ENCODE results near the gene DNAH2.

DNA sequence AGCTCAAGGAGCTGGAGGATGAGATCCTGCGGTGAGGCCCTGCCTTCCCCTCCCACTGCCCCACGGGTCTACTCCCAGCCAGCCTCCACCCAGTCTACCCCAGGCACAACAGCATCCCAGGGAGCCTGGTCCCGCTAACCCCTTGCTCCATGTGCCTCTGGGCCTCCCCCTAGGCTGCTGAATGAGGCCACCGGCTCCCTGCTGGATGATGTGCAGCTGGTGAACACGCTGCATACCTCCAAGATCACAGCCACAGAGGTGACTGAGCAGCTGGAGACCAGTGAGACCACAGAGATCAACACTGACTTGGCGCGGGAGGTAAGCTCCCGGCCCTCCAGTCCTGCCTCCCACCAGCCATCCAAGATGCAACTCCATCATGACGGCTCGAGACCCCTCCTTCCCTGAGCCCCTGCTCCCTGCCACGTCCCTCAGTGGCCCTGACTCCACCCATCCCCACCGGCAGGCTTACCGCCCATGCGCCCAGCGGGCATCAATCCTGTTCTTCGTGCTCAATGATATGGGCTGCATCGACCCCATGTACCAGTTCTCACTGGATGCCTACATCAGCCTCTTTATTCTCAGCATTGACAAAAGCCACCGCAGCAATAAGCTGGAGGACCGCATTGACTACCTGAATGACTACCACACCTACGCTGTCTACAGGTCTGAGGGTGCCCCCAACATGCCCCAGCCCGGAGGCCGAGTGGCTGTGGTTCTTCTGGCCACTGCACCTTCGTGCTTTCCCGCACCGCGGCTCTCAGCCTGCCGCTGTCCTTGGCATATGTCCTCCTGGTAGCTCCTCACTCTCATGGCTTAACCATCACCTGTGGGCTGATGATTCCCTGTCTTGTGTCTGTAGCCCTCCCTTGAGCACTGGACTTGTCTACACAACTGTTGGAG, 101.5 kb downstream of the DNAH2 start:
- no peak for TF ChIP-seq EP300 (conservative IDR thresholded peaks at IDR 0.05; ENCODE audit: poor library complexity, severe bottlenecking)
- TF ChIP-seq EZH2 (IDR thresholded peaks at IDR 0.05; ENCODE audit: borderline replicate concordance, insufficient read depth, low read length, poor library complexity, severe bottlenecking), result no peak
- no peak for TF ChIP-seq RAD21 (conservative IDR thresholded peaks at IDR 0.05)
- TF ChIP-seq POLR2AphosphoS5 (IDR thresholded peaks at IDR 0.05), result no peak
- TF ChIP-seq, protein P1, sequence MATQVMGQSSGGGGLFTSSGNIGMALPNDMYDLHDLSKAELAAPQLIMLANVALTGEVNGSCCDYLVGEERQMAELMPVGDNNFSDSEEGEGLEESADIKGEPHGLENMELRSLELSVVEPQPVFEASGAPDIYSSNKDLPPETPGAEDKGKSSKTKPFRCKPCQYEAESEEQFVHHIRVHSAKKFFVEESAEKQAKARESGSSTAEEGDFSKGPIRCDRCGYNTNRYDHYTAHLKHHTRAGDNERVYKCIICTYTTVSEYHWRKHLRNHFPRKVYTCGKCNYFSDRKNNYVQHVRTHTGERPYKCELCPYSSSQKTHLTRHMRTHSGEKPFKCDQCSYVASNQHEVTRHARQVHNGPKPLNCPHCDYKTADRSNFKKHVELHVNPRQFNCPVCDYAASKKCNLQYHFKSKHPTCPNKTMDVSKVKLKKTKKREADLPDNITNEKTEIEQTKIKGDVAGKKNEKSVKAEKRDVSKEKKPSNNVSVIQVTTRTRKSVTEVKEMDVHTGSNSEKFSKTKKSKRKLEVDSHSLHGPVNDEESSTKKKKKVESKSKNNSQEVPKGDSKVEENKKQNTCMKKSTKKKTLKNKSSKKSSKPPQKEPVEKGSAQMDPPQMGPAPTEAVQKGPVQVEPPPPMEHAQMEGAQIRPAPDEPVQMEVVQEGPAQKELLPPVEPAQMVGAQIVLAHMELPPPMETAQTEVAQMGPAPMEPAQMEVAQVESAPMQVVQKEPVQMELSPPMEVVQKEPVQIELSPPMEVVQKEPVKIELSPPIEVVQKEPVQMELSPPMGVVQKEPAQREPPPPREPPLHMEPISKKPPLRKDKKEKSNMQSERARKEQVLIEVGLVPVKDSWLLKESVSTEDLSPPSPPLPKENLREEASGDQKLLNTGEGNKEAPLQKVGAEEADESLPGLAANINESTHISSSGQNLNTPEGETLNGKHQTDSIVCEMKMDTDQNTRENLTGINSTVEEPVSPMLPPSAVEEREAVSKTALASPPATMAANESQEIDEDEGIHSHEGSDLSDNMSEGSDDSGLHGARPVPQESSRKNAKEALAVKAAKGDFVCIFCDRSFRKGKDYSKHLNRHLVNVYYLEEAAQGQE (IDR thresholded peaks at IDR 0.05; ENCODE audit: borderline replicate concordance), result no peak
- TF ChIP-seq, protein P2, sequence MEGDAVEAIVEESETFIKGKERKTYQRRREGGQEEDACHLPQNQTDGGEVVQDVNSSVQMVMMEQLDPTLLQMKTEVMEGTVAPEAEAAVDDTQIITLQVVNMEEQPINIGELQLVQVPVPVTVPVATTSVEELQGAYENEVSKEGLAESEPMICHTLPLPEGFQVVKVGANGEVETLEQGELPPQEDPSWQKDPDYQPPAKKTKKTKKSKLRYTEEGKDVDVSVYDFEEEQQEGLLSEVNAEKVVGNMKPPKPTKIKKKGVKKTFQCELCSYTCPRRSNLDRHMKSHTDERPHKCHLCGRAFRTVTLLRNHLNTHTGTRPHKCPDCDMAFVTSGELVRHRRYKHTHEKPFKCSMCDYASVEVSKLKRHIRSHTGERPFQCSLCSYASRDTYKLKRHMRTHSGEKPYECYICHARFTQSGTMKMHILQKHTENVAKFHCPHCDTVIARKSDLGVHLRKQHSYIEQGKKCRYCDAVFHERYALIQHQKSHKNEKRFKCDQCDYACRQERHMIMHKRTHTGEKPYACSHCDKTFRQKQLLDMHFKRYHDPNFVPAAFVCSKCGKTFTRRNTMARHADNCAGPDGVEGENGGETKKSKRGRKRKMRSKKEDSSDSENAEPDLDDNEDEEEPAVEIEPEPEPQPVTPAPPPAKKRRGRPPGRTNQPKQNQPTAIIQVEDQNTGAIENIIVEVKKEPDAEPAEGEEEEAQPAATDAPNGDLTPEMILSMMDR (IDR thresholded peaks at IDR 0.05; ENCODE audit: poor library complexity, severe bottlenecking), result no peak
- TF ChIP-seq TAF1 (IDR thresholded peaks at IDR 0.05; ENCODE audit: low read depth), result no peak
- TF ChIP-seq MXI1 (conservative IDR thresholded peaks at IDR 0.05; ENCODE audit: poor library complexity, severe bottlenecking), result no peak
